GM18909 (cell line): ENCODE measurements around the gene MSANTD1.

Experiments
- ATAC-seq: cut with Tn5 transposase; IDR thresholded peaks from one replicate; pipeline ENCODE4 v1.9.1; 2021; ENCODE audit warnings: mild to moderate bottlenecking; ENCODE audit not compliant: unreplicated experiment, poor library complexity

The MSANTD1 gene

DNA sequence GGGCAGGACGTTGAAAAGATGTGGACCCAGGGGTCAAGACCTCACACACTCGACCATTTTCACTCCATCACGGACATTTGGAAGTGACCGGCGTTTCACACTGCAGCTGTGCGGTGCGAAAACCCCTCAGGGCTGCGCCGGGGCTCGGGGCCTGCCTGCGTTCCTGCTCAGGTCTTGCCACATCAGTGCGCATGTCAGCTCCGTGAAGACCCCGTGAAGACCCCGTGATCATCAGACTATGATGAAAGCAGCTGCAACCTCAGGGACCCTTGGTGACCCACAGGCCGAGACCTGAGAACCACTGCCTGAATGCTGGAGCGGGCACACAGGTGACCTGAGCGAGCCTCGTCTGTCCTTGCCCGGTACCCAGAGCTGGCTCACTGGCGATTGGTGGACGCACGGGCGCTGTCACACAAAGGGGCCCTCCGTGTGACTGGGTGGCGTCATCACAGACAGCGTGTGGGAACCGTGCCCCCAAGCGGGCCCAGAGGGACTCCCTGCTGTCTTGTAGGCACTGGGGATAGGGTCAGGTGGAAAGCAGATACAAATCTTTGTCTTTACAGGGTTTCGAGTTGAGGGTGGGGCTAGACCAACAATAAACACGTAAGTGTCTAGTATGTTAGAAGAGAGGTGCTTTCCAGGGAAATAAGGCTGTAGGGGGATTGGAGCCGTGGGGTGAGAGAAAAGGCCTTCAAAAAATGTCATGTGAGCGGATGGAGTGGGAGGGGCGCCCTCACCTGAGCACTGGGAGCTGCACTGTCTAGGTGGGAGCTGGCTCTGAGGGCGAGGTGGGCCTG is 12.7 kb downstream of the MSANTD1 start:
- ATAC-seq, result no peak

DNA sequence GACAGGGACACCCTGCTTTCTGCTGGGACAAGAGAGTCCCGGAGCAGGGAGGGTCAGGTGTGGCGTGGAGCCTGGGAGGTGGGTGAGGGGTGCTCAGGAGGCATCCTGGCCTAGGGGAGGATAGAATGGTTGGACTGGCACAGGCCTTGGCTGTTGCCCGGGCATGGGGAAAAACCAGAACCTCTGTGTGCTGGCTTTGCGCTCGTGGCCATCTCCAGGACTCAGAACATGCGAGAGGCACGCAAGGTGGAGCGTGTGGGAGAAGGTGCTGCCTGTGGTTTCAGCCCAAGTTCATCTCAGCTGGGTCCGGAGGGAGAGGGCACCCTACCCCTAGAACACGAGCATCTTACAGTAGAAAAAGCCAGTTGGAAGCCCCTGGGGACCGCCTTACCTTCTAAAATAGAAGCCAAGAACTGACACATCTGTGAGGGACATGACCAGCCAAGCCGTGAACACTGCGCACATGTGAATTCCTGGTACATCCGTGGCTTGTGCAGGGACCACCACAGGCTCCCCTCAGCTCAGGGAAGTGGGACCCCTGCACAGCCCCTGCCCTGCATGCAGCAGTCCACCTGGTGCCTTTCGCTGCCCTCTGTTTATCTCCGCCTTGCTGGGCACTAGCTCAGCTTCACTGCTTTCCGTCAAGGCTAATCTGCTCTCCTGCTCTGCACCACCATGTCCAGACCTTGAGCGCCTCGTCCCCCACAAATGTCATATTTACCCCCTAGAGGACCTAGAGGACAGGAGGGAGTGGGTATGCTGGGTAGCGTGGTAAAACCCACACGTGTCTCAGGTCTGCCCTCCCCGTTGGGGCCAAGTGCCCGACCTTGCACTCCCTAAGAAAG is 13.5 kb downstream of the MSANTD1 start:
- ATAC-seq, result no peak

DNA sequence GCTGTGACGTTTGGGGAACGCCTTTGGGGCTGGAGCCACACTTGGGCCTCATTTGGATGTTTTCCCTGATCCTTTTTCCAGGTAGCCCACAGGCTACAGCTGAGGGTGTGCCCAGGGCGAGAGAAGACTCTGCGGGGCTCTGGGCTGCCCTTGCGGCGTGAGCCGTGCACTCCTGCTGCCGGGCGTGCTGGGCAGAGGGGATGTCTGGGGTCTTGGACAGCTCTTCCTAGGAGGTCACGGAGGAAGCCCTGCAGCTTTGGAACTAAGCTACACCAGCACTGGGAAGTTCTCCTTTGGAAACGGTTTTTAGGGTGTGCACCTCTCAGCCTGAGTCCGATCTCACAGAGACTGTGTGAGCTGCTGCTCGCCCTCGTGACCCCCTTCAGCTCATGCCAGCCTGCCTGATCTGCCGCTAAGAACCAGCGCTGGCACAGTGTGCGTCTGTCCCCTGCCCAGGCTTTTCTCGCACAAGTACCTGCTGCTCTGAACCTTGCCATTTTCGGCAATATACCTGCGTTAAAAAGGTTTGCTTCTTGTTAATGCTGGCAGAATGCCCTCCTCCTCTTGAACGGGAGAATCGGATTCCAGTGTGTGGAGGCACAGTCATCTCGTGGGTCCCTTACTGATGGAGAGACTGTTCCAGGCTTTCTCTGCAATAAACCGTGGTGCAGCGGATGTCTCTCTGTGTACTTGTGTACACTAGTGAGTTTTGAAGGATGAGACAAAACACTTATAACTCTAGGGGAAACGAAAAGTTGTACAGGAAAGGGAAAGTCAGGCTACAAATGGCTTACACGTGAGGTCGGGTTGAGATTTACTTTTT is 14.3 kb downstream of the MSANTD1 start:
- no peak for ATAC-seq

DNA sequence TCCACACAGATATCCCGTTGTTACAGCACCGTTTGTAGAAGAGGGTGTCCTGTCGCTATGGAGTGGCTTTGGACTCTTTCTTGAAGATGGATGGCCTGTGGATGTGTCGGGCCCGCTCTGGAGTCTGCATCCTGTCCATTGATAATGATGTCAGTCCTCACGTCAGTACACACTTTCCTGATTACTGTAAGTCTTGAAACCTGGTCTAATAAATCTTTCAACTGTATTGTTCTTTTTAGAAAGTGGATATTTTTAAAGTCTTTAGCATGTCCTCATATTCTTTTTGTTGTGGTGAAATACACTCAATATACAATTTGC is 14.9 kb downstream of the MSANTD1 start:
- no peak for ATAC-seq

DNA sequence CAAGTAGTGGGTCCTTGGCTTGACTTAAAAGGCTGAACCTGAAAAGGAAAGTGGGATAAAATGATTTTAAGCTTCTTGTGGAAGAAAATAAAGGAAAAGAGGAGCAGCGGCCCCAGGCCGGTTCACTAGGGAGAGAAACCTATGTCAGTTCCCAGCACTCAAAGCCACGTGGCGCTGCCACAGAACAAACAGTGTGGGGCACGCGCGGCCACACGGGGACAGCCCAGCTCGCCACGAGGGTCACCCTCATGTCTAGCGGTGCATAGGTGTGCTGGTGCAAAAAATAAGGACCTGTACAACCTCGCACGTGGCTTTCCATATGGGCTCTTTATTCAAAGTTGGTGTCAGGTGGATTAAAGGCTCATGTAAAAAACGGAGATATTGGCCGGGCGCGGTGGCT is 17.1 kb downstream of the MSANTD1 start:
- ATAC-seq, result no peak

DNA sequence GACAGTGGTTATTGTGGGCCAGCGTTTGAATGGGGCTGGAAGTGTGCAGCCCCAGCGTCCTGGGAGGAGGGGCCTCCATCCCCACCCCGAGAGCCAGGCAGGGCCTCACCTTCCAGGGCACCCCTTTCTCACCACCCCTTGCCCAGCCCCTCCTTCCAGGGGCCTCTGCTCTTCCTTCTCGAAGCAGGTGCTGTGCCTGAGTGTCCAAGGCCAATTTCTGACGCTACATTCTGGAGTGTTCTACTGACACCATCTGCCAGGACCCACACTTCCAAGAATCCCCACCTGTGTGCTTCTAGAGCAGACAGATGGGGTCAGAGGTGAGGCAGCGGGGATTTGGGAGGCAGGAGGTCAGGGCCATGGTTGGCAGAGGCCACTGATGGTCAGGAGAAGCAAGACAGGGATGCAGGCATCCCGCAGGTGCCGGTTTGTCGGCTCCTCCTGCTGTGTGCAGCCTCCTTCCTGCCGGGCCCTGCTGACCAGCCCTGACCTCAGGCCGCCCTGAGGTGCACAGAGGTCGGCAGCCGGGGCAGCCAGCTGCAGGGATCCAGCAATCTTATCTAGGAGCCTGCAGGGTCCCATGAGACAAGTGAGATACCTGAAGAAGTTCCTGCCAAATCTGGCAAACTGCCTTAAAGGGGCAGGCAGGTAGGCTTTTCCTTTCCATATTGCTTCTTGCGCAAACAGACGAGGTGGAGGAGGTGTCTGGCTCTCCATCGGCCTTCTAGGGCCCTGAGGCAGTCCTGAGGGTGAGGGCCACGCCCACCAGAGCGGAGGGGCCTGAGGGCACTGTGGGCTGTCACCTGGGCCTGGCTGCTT is 18.8 kb downstream of the MSANTD1 start:
- no peak for ATAC-seq

DNA sequence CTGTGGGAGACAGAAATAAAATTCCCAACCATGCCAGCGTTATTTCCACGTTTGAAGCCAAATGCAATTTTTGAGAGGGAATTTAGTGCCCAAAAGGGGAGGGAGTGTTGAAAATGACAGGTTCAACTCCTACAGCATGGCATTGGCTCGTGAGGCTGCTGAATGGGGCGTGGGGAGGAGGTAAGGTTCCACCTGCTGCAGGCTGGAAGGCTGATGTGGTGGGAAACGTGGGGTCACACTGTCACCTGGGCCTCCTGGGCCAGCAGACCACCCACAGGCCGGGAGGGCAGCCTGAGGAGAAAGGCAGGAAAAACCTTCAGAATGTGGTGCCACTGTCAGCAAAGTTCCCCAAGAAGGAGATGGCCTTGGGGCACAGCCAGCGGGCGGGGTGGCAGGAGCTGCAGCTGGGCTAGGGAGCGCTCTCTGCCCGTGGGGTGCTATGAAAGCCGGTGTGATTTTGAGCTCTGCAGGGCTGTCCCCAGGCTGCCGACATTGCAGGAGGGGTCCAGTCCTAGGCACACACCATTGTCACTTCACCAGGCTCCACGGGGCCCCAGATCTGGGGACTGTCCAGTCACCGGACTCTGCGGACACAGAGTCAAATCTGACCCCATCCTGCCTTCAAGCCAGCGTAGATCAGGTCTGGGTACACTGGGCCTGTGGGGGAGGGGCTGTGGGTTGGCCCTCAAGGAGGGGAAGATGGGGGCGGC is 19.6 kb downstream of the MSANTD1 start:
- ATAC-seq, result no peak

DNA sequence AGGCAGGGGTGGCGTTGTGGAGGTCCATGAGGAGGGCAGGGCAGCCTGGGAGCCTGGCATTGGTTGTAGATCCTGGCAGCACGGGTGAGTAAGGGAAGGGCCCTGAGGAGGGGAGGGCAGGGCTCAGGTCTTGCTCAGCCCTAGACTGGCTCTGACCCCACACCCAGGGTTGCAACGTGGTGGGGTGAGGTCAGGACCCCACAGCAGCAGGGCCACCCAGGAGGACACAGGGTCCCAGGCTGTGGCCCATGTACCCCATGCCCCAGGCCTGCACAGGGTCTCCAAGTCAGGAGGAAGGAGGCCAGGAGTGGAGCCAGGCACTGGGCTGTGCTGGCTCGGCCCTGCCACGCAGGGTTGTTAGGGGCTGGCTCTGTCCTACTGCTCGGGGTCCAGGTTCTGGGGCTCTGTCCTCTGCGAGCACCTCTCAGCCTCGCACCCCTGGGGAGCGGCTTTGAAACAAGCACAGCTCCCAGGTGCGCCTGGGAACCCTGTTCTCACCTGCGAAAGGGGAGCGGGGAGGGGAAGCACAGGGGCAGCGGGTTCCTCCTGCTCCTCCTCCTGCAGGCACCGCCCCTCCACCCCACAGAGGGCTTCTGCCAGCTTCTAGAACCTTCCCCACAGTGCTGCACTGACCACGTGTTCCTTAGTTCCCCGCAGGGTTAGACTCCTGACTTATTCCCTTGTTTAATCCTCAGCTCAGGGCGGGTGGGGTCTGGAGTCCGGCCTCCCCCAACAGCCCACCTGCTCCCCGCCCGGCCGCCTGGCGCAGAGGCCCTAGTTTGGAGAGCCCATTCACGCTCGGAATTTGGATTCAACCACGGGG is 20.4 kb downstream of the MSANTD1 start:
- ATAC-seq, result no peak

DNA sequence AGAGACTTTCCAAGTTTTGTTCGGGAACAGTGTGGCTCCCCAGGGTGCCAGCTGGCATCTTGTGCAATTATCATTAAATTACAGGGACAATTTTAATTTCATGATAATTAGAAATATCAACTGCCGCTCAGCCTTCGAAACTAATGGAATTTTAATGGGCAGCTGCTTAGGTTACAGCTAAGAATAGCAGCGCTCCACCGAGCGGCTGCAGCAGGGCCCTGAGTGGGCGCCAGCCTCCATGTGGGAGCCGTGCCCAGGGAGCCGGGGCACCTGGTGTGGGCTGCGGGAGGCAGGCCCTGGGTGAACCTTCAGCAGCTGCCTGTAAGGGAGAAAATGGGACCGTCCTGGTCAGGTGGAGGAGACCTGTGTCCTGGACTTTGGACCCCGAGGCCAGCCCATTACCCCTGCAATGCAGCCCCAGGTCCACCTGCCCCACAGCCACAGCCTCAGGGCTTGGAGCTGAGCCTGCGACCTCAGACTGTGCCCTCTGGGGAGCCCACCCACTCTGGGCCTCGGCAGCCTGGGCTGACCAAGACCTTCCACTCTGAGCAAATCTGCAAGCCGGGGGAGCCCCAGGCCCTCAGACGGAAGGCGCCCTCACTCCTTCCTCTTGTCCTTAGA is 21.1 kb downstream of the MSANTD1 start:
- ATAC-seq, result no peak

DNA sequence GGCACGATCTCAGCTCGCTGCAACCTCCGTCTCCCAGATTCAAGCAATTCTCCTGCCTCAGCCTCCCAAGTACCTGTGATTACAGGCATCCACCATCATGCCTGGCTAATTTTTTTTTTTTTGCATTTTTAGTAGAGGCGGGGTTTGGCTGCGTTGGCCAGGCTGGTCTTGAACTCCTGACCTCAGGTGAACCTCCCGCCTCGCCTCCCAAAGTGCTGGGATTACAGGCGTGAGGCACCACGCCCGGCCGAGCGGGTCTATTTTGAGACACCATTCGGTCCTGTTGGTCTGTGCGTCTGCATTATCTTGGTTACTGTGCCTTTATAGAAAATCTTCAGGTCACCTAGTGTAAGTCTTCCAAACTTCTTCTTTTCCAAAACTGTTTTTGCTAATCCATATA is 22.2 kb downstream of the MSANTD1 start:
- ATAC-seq, result no peak

DNA sequence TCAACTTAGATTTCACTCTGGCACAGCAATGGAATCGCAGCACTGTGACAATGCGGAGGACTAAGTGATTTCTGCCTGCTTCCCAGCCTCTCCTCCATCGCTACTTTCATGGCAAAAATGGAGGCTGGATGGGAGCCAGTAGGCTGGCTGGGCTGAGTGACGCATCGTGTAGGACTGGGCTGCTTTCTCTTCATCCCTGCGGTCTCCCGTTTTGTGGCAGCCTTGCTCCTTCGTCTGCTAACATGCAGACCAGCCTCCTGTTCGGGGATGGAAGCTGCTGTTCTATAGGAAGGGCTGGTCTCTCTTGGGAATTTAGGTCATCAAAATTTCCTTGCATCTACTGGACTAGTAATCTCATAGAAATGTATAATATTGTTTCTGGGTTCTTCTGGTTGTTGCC is 28.0 kb downstream of the MSANTD1 start:
- ATAC-seq, result no peak

DNA sequence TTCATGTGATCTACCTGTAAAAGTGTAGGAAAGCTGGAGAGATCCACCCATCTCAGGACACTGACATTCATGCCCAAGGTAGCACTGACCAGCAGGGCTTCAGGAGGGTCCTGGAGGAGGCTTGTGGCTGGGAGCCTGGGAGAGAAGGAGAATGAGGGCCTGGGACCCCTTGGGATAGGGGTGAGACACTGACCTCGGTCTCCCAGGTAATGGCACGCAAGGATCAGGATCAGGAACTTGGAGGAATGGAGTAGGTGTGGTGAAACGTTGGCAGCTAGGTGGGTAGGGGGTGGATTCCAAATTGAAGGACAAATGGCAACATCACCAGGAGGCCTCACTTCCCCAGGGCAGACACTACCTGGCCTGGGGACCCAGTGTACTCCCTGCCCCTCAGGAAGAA is 31.5 kb downstream of the MSANTD1 start:
- ATAC-seq, result no peak

DNA sequence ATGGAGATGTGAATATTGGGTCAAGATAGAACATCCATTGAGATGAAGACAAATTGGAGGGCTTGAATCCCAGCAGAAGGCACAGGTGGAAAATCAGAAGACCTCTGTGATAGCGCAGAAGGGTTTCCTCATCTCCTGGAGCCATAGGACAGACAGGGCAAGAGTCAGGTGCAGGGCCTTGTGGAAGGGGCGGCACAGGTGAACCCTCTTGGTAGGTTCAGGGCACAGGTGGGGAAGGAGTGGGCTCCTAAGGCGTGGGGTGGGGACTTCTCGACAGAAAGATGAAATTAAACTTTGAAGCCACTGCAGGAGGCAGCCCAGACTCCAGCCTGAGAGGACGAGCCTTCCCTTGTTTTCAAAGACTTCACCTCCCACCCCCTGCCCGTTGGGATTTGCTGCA is 34.5 kb downstream of the MSANTD1 start:
- no peak for ATAC-seq

DNA sequence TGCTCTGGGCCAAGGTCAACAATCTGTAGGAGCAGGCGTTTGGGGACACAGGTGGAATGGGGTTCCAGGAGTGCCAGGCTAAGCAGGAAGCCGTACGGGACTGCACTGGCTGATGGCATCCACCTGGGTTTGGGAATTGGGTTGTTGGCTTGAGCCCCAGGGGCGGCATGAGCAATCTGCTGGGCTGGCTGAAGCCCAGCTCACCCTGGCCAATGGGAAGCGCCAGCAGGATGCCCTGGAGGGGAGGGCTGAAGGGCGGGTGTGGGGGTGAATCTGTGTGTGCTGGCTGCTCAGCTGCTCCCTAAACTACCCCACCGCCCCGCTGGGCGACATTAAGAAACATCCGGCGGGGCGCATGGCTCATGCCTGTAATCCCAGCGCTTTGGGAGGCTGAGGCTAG is 35.0 kb downstream of the MSANTD1 start:
- no peak for ATAC-seq

DNA sequence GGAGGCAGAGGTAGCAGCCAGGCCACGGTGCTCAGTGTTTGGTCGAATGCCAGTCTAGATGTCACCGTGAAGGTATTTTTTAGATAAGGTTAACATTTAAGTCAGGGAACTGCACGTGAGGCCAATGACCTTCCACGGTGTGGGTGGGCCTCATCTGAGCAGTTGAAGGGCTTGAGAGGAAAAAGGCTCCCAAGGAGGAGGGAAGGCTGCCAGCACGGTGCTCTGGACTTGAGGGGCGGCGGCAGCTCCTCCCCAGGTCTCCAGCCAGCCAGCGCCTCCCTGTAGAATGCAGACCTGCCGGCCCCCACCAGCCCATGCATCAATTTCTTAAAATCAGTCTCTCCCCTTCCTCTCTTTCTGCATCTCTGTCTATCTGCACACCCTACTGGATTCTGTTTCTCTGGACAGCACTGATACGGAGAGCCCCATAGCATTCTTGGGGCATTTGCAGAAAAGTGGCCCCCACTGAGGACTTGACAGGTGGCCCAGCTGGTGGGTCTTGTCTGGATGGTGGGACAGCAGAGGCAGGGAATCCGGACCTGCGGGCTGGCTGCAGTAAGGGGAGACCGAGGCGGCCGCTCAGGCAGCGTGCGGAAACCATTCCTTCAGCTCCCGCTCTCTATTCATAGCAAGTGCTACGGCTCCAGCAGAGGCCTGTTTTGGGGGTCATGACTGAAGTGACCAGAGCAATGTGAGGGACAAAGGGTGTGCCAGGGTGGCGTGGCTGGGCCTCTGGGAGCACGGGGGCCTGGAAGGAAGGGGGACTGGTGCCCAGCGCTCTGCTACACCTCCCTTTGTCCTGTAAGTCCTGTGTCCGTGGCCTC is 36.0 kb downstream of the MSANTD1 start:
- no peak for ATAC-seq

DNA sequence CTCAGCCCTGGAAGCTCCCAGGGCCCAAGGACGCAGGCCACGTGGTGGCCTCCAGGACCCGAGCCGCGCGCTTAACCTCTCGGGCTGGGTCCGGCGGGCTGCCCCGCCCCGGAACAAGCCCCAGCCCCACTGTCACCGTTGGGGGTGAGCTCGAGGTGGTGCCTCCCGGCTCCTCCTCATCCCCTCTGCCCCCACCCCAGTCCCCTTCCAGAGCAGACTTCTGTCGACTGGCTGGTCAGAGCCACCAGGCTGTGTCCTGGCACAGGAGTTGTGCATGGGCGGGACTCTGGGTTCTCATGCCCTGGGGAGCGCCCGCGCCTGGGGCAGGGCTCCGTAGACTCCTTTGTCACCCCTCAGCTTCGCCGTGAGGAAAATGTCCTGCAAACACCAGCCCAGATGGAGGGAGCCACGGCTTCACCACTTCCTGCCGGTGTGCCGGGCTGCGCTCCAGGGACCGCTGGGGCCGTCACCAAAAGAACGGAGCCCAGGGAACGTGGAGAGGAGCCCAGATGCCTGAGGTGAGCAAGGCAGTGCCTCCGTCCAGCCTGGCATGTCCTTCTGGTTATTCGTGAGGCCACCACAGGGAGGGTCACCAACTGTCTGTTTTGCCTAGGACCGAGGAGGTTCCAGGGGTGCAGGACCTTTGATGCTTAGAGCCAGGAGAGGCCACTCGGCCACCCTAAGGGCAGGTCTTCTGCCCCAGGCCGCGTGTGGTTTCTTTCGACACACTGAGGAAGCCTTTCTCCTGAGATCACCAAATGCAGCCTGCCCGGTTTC is 36.8 kb downstream of the MSANTD1 start:
- ATAC-seq, result peak; percentile 87
